Measurements from ENCODE around the gene GALNT14.

The GALNT14 gene

GRCh38 chr2:30990176-30990575 lies 148.1 kb downstream of the GALNT14 start:
- Histone ChIP-seq H3K9me3 (ENCODE audit: severe bottlenecking) (no peaks in the 10 kb centered on the region), H3K36me3 (ENCODE audit: low read depth) (no peaks in the 10 kb centered on the region), H3K4me1 (ENCODE audit: insufficient read depth, poor library complexity, severe bottlenecking) (no peaks in the 10 kb centered on the region), H3K4me3 (ENCODE audit: severe bottlenecking) (no peak overlapping the region), H3K27ac (ENCODE audit: poor library complexity, severe bottlenecking) (no peak overlapping the region), H3K27me3 (ENCODE audit: insufficient read depth, poor library complexity, severe bottlenecking) (no peaks in the 10 kb centered on the region)
- TF ChIP-seq, protein P1, sequence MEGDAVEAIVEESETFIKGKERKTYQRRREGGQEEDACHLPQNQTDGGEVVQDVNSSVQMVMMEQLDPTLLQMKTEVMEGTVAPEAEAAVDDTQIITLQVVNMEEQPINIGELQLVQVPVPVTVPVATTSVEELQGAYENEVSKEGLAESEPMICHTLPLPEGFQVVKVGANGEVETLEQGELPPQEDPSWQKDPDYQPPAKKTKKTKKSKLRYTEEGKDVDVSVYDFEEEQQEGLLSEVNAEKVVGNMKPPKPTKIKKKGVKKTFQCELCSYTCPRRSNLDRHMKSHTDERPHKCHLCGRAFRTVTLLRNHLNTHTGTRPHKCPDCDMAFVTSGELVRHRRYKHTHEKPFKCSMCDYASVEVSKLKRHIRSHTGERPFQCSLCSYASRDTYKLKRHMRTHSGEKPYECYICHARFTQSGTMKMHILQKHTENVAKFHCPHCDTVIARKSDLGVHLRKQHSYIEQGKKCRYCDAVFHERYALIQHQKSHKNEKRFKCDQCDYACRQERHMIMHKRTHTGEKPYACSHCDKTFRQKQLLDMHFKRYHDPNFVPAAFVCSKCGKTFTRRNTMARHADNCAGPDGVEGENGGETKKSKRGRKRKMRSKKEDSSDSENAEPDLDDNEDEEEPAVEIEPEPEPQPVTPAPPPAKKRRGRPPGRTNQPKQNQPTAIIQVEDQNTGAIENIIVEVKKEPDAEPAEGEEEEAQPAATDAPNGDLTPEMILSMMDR (IDR thresholded peaks at IDR 0.05; ENCODE audit: poor library complexity, severe bottlenecking), result no peak
- DNase-seq (ENCODE audit: low spot score) (no peak), ATAC-seq (ENCODE audit: low read depth) (no peak)

- Histone ChIP-seq H3K27ac (ENCODE audit: poor library complexity, severe bottlenecking) (no peak overlapping the region), H3K36me3 (ENCODE audit: low read depth) (no peaks in the 10 kb centered on the region), H3K27me3 (ENCODE audit: insufficient read depth, poor library complexity, severe bottlenecking) (no peaks in the 10 kb centered on the region), H3K4me3 (ENCODE audit: severe bottlenecking) (no peak overlapping the region), H3K9me3 (ENCODE audit: severe bottlenecking) (no peaks in the 10 kb centered on the region), H3K4me1 (ENCODE audit: insufficient read depth, poor library complexity, severe bottlenecking) (no peaks in the 10 kb centered on the region)
- ATAC-seq (ENCODE audit: low read depth) (no peak), DNase-seq (ENCODE audit: low spot score) (no peak)
- TF ChIP-seq, protein P1 (IDR thresholded peaks at IDR 0.05; ENCODE audit: poor library complexity, severe bottlenecking), result no peak
Measured at GRCh38 chr2:30989746-30990145, 148.5 kb downstream of the GALNT14 start.

DNA sequence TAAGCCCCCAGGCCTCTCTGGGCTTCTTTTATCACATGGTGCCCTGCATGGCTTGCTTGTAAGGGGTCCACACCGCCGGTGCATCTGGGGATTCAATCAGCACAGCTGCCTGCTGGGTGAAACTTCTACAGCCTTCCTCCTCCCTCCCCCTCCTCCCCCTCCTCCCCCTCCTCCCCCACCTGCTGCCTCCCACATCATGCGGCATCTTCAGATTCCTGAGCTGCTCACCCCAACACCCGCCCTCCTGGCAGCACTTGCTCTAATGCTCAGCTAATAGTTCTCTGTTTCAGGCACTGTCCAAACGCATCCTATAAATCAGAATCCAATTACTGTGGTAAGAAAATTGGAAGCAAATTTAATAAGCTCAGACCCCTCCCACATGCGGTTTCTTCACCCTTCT lies 150.7 kb downstream of the GALNT14 start:
- no peak for DNase-seq (ENCODE audit: low spot score)

DNA sequence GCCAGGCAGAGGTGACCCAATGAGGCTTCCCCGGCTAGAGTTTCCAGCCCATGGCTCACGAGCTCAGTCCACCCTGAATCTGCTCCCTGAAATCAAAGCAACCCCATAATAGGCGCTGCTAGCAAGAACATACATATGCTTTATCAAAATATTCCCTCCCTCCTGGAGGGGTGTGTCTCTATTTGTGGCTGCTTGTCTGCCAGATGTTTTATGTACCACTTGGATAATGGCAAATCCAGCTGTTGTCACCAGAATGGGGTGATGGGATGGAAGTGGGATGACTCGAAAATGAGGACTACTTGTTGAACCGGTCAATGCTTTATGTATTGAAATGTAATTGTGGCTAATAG lies 152.0 kb downstream of the GALNT14 start:
- Histone ChIP-seq H3K27ac (ENCODE audit: poor library complexity, severe bottlenecking) (no peak overlapping the region), H3K27me3 (ENCODE audit: insufficient read depth, poor library complexity, severe bottlenecking) (no peaks in the 10 kb centered on the region), H3K4me3 (ENCODE audit: severe bottlenecking) (no peak overlapping the region), H3K4me1 (ENCODE audit: insufficient read depth, poor library complexity, severe bottlenecking) (no peaks in the 10 kb centered on the region), H3K9me3 (ENCODE audit: severe bottlenecking) (no peaks in the 10 kb centered on the region), H3K36me3 (ENCODE audit: low read depth) (no peaks in the 10 kb centered on the region)
- ATAC-seq (ENCODE audit: low read depth) (no peak), DNase-seq (ENCODE audit: low spot score) (no peak)
- TF ChIP-seq, protein P1 (IDR thresholded peaks at IDR 0.05; ENCODE audit: poor library complexity, severe bottlenecking), result no peak

More for the DNA sequence above, 150.7 kb downstream of the GALNT14 start:
- H3K9me3 ChIP-seq (ENCODE audit: severe bottlenecking), result no peaks in the 10 kb centered on the region
- no peak overlapping the region for H3K27ac ChIP-seq (ENCODE audit: poor library complexity, severe bottlenecking)
- H3K4me3 ChIP-seq (ENCODE audit: severe bottlenecking), result no peak overlapping the region
- H3K27me3 ChIP-seq (ENCODE audit: insufficient read depth, poor library complexity, severe bottlenecking), result no peaks in the 10 kb centered on the region
- H3K4me1 ChIP-seq (ENCODE audit: insufficient read depth, poor library complexity, severe bottlenecking), result no peaks in the 10 kb centered on the region
- H3K36me3 ChIP-seq (ENCODE audit: low read depth), result no peaks in the 10 kb centered on the region
- ATAC-seq (ENCODE audit: low read depth), result no peak
- TF ChIP-seq, protein P1 (IDR thresholded peaks at IDR 0.05; ENCODE audit: poor library complexity, severe bottlenecking), result no peak

DNA sequence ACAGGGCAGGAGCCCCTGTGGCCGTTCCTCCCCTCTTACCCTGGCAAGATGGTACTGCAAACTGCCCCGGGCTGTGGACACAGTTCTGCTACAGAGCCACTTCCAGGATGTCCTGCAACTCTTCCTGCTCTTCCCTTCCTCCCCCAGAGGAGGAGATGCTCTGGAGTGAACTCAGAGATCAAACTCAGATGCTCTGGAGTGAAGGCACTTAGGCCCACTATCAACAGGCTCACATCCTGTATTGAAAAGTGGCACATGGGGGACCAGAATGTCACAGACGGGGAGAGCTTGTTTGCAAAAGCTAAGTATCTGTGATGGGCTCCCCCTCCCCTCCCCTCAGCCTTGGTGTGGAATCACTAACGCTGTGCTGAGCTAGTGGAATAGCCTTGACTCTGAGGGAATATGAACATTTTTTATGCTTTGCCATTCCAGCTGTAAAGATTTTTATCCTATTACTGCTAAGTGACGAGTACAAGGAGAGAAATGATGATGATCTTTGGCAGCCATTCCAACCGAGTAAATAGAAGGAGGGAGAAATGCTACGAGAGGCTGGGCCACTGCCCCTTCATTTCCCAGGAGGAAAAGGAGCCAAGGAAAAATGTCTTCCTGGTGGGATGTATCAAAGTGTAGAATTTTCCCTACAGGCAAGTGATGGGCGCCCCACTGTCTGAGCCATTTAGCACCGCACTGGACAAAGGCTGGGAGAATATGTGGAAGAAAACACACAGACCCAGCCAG lies 152.6 kb downstream of the GALNT14 start:
- H3K27ac ChIP-seq (ENCODE audit: poor library complexity, severe bottlenecking), result no peak overlapping the region
- no peak overlapping the region for H3K4me3 ChIP-seq (ENCODE audit: severe bottlenecking)
- no peaks in the 10 kb centered on the region for H3K9me3 ChIP-seq (ENCODE audit: severe bottlenecking)
- no peaks in the 10 kb centered on the region for H3K36me3 ChIP-seq (ENCODE audit: low read depth)
- TF ChIP-seq, protein P1 (IDR thresholded peaks at IDR 0.05; ENCODE audit: poor library complexity, severe bottlenecking), result no peak
- H3K27me3 ChIP-seq (ENCODE audit: insufficient read depth, poor library complexity, severe bottlenecking), result no peaks in the 10 kb centered on the region
- H3K4me1 ChIP-seq (ENCODE audit: insufficient read depth, poor library complexity, severe bottlenecking), result no peaks in the 10 kb centered on the region
- ATAC-seq (ENCODE audit: low read depth) (no peak), DNase-seq (ENCODE audit: low spot score) (no peak)

Data from RWPE2 (cell line).